ENCODE measurements around the gene HOOK1. TPM values are rescaled to one million over a fixed set of nuclear protein-coding genes. Genes with fewer than 3 reads are reported as not detected.

Gene HOOK1
- total and polyA plus RNA-seq, 2 of the 13 experiments (the other 11 are each of a cell fraction or from before 2014, with no cell fraction given): 11.3 to 24.2 TPM

GRCh38 chr1:59788825-59789224 lies 25.9 kb upstream of the HOOK1 start (continued):
- TF ChIP-seq ZBTB43 (CRISPR knock-in tag; conservative IDR thresholded peaks at IDR 0.05): no peak
- no peak for TF ChIP-seq FOSL1 (CRISPR knock-in tag; IDR thresholded peaks at IDR 0.05; ENCODE audit: borderline replicate concordance)
- TF ChIP-seq LRRFIP1 (CRISPR knock-in tag; conservative IDR thresholded peaks at IDR 0.05): no peak

- no peak overlapping the region for H3K9ac ChIP-seq (ENCODE audit: insufficient read depth, low read depth, low read length)
- DNase-seq (ENCODE audit: low spot score): no peak
- H4K20me1 ChIP-seq (ENCODE audit: insufficient read depth, low read length): no peaks in the 10 kb centered on the region
- no peaks in the 10 kb centered on the region for H3K79me2 ChIP-seq (ENCODE audit: insufficient read depth, low read length)
- no TSS peak for BruUV-seq (replicated peaks)
- no peak overlapping the region for H2AFZ ChIP-seq (ENCODE audit: low read length)
- H3K36me3 ChIP-seq (replicated peaks in 1 of 2; ENCODE audit: control insufficient read depth in 1 of 2, insufficient read depth in 2 of 2, low read length in 2 of 2): no peaks in the 10 kb centered on the region
- no peak for TF ChIP-seq ZNF207 (IDR thresholded peaks at IDR 0.05; ENCODE audit: borderline replicate concordance)
- TF ChIP-seq MTA1 (CRISPR knock-in tag; IDR thresholded peaks at IDR 0.05; ENCODE audit: borderline replicate concordance): no peak
- TF ChIP-seq HNRNPK (IDR thresholded peaks at IDR 0.05; ENCODE audit: low read depth, low read length, poor library complexity, severe bottlenecking): no peak
- TF ChIP-seq MNT (IDR thresholded peaks at IDR 0.05): no peak
- TF ChIP-seq KAT7 (CRISPR knock-in tag; IDR thresholded peaks at IDR 0.05; ENCODE audit: borderline replicate concordance): no peak
- no peak overlapping the region for H3K27ac ChIP-seq (ENCODE audit: extremely low read length, insufficient read depth, low read length)
- ATAC-seq: no peak
- intact Hi-C loops (cut with micrococcal nuclease; ENCODE audit: unreplicated experiment): no loop called here
- H3K4me3 ChIP-seq (replicated peaks in 1 of 3; ENCODE audit: insufficient read depth in 1 of 3, low read depth in 2 of 3, low read length in 3 of 3): no peak overlapping the region
- no peak overlapping the region for H3K4me2 ChIP-seq (ENCODE audit: low read depth, low read length)
- no peak for FAIRE-seq
- CTCF ChIA-PET (ENCODE audit: low intra/inter-chr PET ratio, low total read pairs): no interaction called here
- POLR2A ChIA-PET: no interaction called here
- peaks cover 4% of the 10 kb centered on the region; the same call in 1 of the 2 replicates for H3K4me1 ChIP-seq (ENCODE audit: insufficient read depth, low read length)
- H3K27me3 ChIP-seq (ENCODE audit: control insufficient read depth in 1 of 2, insufficient read depth in 2 of 2, low read length in 2 of 2): no peaks in the 10 kb centered on the region
- in situ Hi-C loops (cut with HindIII; ENCODE audit: extremely low pct_ligation_motif_present, low pct_unique_long_range_greater_than_20kb): no loop called here
- no peaks in the 10 kb centered on the region for H3K9me3 ChIP-seq (ENCODE audit: low read length)
Observed at GRCh38 chr1:59798600-59798999, 16.1 kb upstream of the HOOK1 start.

Data from HepG2 (cell line).